Activated naive CD4-positive, alpha-beta T cell treated with anti-CD3 and anti-CD28 coated beads, Interleukin-2, amount 50 U/mL, for 72 hours (primary cell): ENCODE data around the gene SLC25A18. TPM values are rescaled to one million over a fixed set of nuclear protein-coding genes. Genes with fewer than 3 reads are reported as not detected.
A peak's percentile ranks its signal among the peaks of the same experiment; 100 is the strongest.
"Not testable (repeated sequence)": the region's sequence is repeated elsewhere in the genome, so short reads cannot be mapped to it uniquely, and the experiment has no call there.

Source experiments
- ATAC-seq, 2 donors: fragments of 150-1000 bp; cut with Tn5 transposase; 2 replicates each; pipeline ENCODE4 v1.10.0; 2021; ENCODE audit warnings: mild to moderate bottlenecking in 2 of 2, moderate library complexity in 2 of 2
- DNase-seq, 2 donors: peaks; one replicate each; pipeline ENCODE4 v3.0.0; 2021 to 2022; ENCODE audit warnings: low spot score in 2 of 2
- H3K27ac Mint-ChIP-seq, 2 donors: one replicate each; pipeline ENCODE4 v1.8.0; 2022; ENCODE audit warnings: mild to moderate bottlenecking in 2 of 2, mixed read lengths in 2 of 2
- H3K36me3 Mint-ChIP-seq, 2 donors: one replicate each; pipeline ENCODE4 v1.8.0; 2022; ENCODE audit warnings: mixed read lengths in 2 of 2
- H3K9me3 Mint-ChIP-seq, 2 donors: one replicate each; pipeline ENCODE4 v1.8.0; 2022; ENCODE audit warnings: mixed read lengths in 2 of 2
- total RNA-seq, 2 donors: library from RNA; stranded (reverse); gene quantifications; one replicate each; pipeline ENCODE4 v1.2.3, GENCODE V29; 2022

SLC25A18 gene
- total RNA-seq, 2 donors from 2014 or later = not detected

DNA sequence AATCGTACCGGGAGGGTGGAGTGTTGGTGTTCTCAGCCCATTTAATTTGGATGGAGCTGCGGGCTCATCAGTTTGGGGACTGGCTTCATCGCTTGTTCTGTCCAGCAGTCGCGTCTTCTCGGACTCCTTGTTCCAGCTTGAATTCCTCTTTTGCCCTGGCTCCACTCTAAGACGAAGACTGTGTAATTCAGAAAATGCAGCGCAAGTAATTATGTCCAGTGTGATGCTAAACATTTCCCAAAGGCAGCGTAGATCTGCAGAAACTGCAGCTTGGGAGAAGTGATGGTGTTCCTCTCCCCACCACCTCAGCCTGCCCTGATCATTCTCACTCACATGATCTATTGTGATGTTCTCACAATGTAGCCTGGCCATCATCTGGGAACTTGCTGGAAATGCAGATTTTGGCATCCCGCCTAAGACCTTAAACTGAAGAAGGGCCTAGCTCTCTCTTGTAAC lies 666 bp downstream of the SLC25A18 start:
- no peak for ATAC-seq
- H3K9me3 Mint-ChIP-seq = no peaks in the 10 kb centered on the region
- H3K36me3 Mint-ChIP-seq = no peaks in the 10 kb centered on the region
- no peak for DNase-seq
- H3K27ac Mint-ChIP-seq = no peak overlapping the region

GRCh38 chr22:17566016-17566687 lies 2.9 kb downstream of the SLC25A18 start:
- peak overlapping the region in 1 of 2 donors; percentile 84 for H3K27ac Mint-ChIP-seq
- H3K36me3 Mint-ChIP-seq, DNase-seq, H3K9me3 Mint-ChIP-seq, ATAC-seq: not testable (repeated sequence)

- Mint-ChIP-seq H3K36me3 (no peaks in the 10 kb centered on the region), H3K9me3 (no peaks in the 10 kb centered on the region), H3K27ac (no peak overlapping the region)
- ATAC-seq (no peak), DNase-seq (no peak)
Measured at GRCh38 chr22:17566776-17567175, 3.5 kb downstream of the SLC25A18 start.

- ATAC-seq (no peak), DNase-seq (no peak)
- H3K9me3 Mint-ChIP-seq = no peaks in the 10 kb centered on the region
- H3K27ac Mint-ChIP-seq = no peak overlapping the region
- no peaks in the 10 kb centered on the region for H3K36me3 Mint-ChIP-seq
Measured at GRCh38 chr22:17569971-17570511, 6.7 kb downstream of the SLC25A18 start.

- ATAC-seq = no peak
Measured at GRCh38 chr22:17570851-17571631, 7.7 kb downstream of the SLC25A18 start.

GRCh38 chr22:17575151-17575550 lies 11.9 kb downstream of the SLC25A18 start:
- H3K36me3 Mint-ChIP-seq = no peaks in the 10 kb centered on the region

More at GRCh38 chr22:17570851-17571631, 7.7 kb downstream of the SLC25A18 start:
- Mint-ChIP-seq H3K36me3 (no peaks in the 10 kb centered on the region), H3K9me3 (no peaks in the 10 kb centered on the region), H3K27ac (peak overlapping the region in 1 of 2 donors; percentile 14)
- no peak for DNase-seq

DNA sequence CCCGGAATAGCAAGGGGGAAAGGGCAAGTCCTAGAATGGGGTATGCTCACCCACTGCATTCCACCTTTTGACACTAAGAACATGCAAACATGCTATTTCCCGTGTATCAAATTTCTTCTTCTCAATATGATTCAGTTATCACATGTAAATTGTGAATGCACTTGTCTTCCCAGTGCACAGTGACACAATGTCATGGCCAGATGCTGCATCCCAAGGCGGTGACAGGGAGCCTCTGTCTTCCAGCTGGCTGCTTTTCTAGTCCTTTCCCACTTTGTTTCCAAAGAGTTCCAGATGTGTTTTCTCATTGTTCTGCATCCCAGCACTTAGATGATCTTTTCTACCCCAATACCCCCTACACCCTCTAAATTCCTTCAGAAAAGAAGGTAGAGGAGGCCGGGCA lies 12.4 kb downstream of the SLC25A18 start:
- Mint-ChIP-seq H3K9me3 (no peaks in the 10 kb centered on the region), H3K27ac (no peak overlapping the region), H3K36me3 (no peaks in the 10 kb centered on the region)
- ATAC-seq = no peak
- no peak for DNase-seq

More at GRCh38 chr22:17575151-17575550, 11.9 kb downstream of the SLC25A18 start:
- no peak for ATAC-seq
- no peak overlapping the region for H3K27ac Mint-ChIP-seq
- DNase-seq = no peak
- H3K9me3 Mint-ChIP-seq = no peaks in the 10 kb centered on the region

GRCh38 chr22:17576470-17576869 lies 13.2 kb downstream of the SLC25A18 start:
- Mint-ChIP-seq H3K9me3 (no peaks in the 10 kb centered on the region), H3K36me3 (no peaks in the 10 kb centered on the region), H3K27ac (no peak overlapping the region)
- ATAC-seq (peak; percentile 37 to 48), DNase-seq (no peak)

DNA sequence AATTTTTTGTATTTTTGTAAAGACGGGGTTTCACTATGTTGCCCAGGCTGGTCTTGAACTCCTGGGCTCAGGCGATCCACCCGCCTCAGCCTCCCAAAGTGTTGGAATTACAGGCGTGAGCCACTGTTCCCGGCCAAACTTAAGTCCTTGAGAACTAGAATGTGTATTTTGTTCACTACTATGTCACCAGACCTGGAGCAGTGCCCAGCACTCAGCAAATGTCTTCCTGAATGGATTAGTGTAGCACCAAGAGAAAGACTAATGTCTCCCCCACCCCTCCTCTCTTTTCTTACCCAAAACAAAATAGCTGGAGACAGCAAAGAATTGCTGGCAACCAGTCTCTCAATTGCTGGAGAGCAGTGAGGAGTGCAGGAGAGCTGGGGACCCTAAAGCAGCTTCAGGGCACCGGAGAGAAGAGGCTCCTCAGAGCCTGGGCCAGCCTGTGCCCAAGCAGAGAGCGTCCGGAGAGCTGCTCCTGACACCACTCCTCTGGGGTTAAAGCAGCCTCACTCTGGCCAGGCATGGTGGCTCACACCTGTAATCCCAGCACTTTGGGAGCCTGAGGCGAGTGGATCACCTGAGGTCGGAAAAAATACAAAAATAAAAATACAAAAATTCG lies 14.9 kb downstream of the SLC25A18 start:
- Mint-ChIP-seq H3K27ac (no peak overlapping the region), H3K36me3 (no peaks in the 10 kb centered on the region), H3K9me3 (no peaks in the 10 kb centered on the region)
- DNase-seq (no peak), ATAC-seq (no peak)

DNA sequence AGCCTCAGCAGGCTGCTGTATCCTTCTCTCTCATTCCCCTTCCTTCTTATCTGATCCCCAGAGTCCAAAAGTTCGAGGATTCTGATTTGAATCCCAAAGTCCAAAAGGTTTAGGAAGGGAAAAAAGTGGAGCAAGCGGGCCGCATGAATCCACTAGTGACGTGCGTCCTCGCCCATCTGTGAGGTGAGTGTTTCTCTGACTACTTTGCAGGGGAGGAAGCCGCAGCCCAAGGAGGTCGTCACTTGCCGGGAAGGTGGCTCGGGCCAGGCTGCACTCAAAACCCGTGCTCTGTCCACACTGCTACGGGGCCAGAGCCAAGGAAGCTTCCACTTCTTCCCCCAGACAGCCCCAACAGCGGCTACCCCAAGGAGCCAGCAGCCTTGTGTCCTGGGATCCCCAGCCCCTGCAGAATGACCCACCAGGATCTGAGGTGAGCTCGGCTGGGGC lies 16.3 kb downstream of the SLC25A18 start:
- ATAC-seq = no peak
- no peaks in the 10 kb centered on the region for H3K9me3 Mint-ChIP-seq
- H3K27ac Mint-ChIP-seq = no peak overlapping the region
- no peak for DNase-seq
- H3K36me3 Mint-ChIP-seq = no peaks in the 10 kb centered on the region

DNA sequence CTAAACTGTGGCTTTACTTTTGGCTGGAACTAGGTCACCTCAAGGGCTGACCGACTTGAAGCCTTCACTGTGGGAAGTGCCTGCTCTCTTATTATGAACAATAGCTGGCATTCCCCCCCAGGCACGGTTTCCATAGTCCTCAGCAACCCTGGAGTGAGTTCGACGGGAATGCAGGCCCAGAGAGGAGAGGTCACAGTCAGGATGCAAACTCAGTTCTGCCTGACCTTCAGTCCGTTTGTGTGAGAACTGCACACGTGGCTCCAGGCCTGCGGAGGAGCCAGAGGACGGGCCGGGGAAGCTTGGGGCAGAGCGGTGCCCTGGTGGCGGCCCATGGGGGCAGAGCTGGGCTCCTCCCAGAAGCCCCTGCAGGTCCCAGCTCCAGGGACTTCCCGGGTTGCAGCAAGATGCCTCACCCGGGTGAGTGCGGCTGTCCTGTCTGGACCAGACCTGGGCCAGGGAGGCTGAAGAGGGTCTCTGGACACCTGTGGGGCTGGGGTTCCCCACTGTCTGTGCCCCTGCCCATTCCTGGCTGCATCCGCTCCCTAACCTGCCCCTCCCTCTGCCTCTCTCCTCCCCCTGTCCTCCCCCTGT lies 17.2 kb downstream of the SLC25A18 start:
- Mint-ChIP-seq H3K27ac (no peak overlapping the region), H3K9me3 (no peaks in the 10 kb centered on the region), H3K36me3 (no peaks in the 10 kb centered on the region)
- DNase-seq (no peak), ATAC-seq (no peak)

- H3K27ac Mint-ChIP-seq = no peak overlapping the region
- H3K36me3 Mint-ChIP-seq = no peaks in the 10 kb centered on the region
- DNase-seq (no peak), ATAC-seq (no peak)
- no peaks in the 10 kb centered on the region for H3K9me3 Mint-ChIP-seq
Measured at GRCh38 chr22:17581056-17581455, 17.8 kb downstream of the SLC25A18 start.

GRCh38 chr22:17581631-17582030 lies 18.3 kb downstream of the SLC25A18 start:
- no peak for DNase-seq
- ATAC-seq = peak in 1 of 2 donors; percentile 20
- H3K9me3 Mint-ChIP-seq = no peaks in the 10 kb centered on the region
- H3K27ac Mint-ChIP-seq = no peak overlapping the region
- no peaks in the 10 kb centered on the region for H3K36me3 Mint-ChIP-seq

- Mint-ChIP-seq H3K27ac (peak overlapping the region in 1 of 2 donors; percentile 55), H3K36me3 (no peaks in the 10 kb centered on the region), H3K9me3 (no peaks in the 10 kb centered on the region)
- no peak for DNase-seq
- no peak for ATAC-seq
Measured at GRCh38 chr22:17583151-17583550, 19.9 kb downstream of the SLC25A18 start.

GRCh38 chr22:17586831-17587440 lies 23.6 kb downstream of the SLC25A18 start:
- H3K9me3 Mint-ChIP-seq = no peaks in the 10 kb centered on the region
- H3K27ac Mint-ChIP-seq = no peak overlapping the region
- DNase-seq (no peak), ATAC-seq (no peak)
- no peaks in the 10 kb centered on the region for H3K36me3 Mint-ChIP-seq

DNA sequence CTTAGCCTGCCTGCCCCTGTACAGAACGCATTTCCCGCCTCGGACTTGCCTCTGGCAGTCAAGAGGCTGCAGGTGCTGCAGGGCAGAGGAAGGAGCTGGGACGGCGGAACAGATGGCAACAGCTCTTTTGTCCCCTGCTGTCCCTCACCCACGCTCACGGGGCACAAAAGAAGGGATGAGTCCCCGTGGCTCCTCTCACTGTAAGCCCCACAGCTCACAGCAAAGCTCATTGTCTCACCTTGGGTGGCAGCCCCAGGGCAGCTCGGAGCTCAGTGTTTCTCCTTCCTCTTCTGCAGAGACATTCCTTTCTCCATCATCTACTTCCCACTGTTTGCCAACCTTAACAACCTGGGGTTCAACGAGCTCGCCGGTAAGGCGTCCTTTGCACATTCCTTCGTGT lies 24.3 kb downstream of the SLC25A18 start:
- ATAC-seq = no peak
- no peaks in the 10 kb centered on the region for H3K36me3 Mint-ChIP-seq
- H3K27ac Mint-ChIP-seq = no peak overlapping the region
- H3K9me3 Mint-ChIP-seq = no peaks in the 10 kb centered on the region
- DNase-seq = no peak
